IPS DF 4.7 (cell line): Measurements from ENCODE around the gene SYMPK.

ENCODE experiments used
- DNase-seq: peaks from one replicate; pipeline ENCODE4 v3.0.0-alpha.2; 2013; ENCODE audit warnings: low spot score; ENCODE audit errors: extremely low read depth

Gene SYMPK

GRCh38 chr19:45825263-45825605 lies 37.7 kb downstream of the SYMPK start:
- no peak for DNase-seq

- no peak for DNase-seq
Measured at GRCh38 chr19:45824531-45825262, 38.2 kb downstream of the SYMPK start.

- no peak for DNase-seq
Measured at GRCh38 chr19:45824041-45824471, 38.9 kb downstream of the SYMPK start.

GRCh38 chr19:45823182-45823581 lies 39.8 kb downstream of the SYMPK start:
- DNase-seq: no peak

GRCh38 chr19:45822716-45823115 lies 40.2 kb downstream of the SYMPK start:
- DNase-seq: no peak

- DNase-seq: no peak
Measured at GRCh38 chr19:45821570-45821969, 41.4 kb downstream of the SYMPK start.

GRCh38 chr19:45821103-45821521 lies 41.8 kb downstream of the SYMPK start:
- no peak for DNase-seq

- DNase-seq: no peak
Measured at GRCh38 chr19:45820413-45821102, 42.4 kb downstream of the SYMPK start.

GRCh38 chr19:45819769-45820168 lies 43.2 kb downstream of the SYMPK start:
- no peak for DNase-seq

GRCh38 chr19:45817725-45818301 lies 45.1 kb downstream of the SYMPK start:
- DNase-seq: no peak

GRCh38 chr19:45817010-45817724 lies 45.8 kb downstream of the SYMPK start:
- DNase-seq: peak; percentile 94

GRCh38 chr19:45816236-45817009 lies 46.5 kb downstream of the SYMPK start:
- no peak for DNase-seq

- DNase-seq: no peak
Measured at GRCh38 chr19:45815481-45816216, 47.3 kb downstream of the SYMPK start.

GRCh38 chr19:45814851-45815480 lies 48.0 kb downstream of the SYMPK start, which contains the start of gene RSPH6A:
Gene RSPH6A (minus strand): TSS chr19:45815308. CDS start chr19:45815176, 132 bp downstream.
- no peak for DNase-seq

- DNase-seq: no peak
Measured at GRCh38 chr19:45814166-45814780, 48.7 kb downstream of the SYMPK start.

- no peak for DNase-seq
Measured at GRCh38 chr19:45812297-45812696, 50.6 kb downstream of the SYMPK start.

- DNase-seq: no peak
Measured at GRCh38 chr19:45809643-45810159, 53.2 kb downstream of the SYMPK start.

- no peak for DNase-seq
Measured at GRCh38 chr19:45805719-45806118, 57.2 kb downstream of the SYMPK start.

- DNase-seq: no peak
Measured at GRCh38 chr19:45804959-45805230, 58.1 kb downstream of the SYMPK start.
